ENCODE results near the gene CDS2.

The CDS2 gene

GRCh38 chr20:5181958-5182357 lies 55.1 kb downstream of the CDS2 start:
- DNase-seq (ENCODE audit: low read depth), result peak; percentile 86

DNA sequence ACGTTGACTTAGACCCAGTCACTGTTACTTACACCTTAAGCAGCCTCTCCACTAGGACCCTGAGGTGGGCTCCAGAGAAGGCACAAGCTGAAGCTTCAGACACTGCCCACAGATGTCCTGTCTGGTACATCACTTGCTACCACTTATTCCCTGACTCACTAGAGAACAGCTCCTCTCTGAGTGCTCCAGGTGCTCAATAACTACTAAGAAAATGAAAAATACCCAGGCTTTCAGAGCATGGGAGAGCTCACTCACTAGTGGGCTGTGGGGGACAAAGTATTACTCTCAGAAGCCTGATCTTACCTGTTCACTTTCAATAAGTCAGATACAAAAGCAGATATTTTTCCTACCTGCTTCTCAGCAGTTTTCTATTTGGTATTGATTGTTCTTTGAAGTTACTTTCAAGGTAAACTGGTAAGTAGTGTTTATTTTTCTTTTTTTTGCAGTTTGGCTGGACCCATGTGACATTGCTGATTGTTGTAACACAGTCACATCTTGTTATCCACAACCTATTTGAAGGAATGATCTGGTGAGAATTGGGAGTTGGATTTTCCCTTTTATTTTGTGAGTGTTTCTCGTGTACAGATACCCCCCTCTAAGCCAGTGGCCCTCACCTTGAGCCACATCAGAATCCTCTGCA lies 55.9 kb downstream of the CDS2 start:
- no peak for DNase-seq (ENCODE audit: low read depth)

GRCh38 chr20:5183731-5184474 lies 57.1 kb downstream of the CDS2 start:
- DNase-seq (ENCODE audit: low read depth), result no peak

GRCh38 chr20:5184684-5185083 lies 57.9 kb downstream of the CDS2 start:
- DNase-seq (ENCODE audit: low read depth), result no peak

DNA sequence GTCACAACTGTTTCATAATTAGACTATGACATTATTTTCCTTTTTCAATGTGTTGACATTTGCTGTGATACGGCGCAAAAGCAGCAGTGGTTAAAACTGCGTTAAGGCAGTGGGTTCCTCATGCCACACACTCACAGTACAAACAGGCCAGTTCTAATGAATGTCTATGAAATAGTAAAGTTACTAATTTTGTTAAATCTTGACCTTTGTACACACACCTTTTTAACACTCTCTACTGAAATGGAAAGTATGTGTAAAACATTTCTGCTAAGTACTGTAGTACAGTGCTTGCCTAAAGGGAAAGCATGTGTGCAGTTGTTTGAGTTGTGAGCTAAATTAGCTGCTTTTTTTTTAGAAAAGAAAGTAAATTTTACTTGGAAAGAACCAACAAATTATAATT lies 60.3 kb downstream of the CDS2 start:
- no peak for DNase-seq (ENCODE audit: low read depth)

DNA sequence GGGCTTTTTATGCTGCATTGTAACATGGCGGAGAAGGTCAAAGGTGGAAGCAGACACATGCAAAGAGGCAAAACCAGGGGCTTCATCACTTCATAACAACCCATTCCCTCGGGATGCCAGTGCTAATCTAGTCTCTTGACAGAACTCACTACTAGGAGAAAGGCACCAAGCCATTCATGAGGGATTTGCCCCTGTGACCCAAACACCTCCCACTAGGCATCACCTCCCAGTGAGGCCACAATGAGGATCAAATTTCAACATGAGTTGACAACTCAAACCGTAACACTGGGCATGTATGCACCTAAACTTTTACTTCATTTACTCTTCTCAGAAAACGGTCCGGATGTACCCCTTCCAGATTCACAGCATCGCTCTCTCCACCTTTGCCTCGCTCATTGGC lies 61.9 kb downstream of the CDS2 start:
- no peak for DNase-seq (ENCODE audit: low read depth)

- no peak for DNase-seq (ENCODE audit: low read depth)
These were observed 63.1 kb downstream of the CDS2 start for GRCh38 chr20:5189917-5190316.

DNA sequence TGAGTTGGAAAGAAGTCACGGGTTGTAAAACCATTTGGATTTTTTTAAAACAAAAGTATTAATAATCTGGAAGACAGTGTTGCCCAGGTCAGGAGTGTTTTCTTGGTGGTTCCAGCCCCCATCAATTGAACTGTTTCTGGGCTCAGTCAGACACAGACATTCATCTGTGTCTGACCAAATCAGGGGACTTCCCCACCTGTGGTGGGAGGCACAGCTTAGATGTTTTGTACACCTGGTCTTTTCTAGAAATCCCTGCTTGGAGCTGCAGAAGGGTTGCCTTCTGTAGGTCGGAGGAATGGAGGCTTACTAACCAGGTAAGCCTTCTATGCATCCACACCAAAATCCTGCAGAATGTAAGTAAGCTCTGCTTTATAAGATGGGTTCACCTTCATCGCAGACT lies 63.6 kb downstream of the CDS2 start:
- no peak for DNase-seq (ENCODE audit: low read depth)

DNA sequence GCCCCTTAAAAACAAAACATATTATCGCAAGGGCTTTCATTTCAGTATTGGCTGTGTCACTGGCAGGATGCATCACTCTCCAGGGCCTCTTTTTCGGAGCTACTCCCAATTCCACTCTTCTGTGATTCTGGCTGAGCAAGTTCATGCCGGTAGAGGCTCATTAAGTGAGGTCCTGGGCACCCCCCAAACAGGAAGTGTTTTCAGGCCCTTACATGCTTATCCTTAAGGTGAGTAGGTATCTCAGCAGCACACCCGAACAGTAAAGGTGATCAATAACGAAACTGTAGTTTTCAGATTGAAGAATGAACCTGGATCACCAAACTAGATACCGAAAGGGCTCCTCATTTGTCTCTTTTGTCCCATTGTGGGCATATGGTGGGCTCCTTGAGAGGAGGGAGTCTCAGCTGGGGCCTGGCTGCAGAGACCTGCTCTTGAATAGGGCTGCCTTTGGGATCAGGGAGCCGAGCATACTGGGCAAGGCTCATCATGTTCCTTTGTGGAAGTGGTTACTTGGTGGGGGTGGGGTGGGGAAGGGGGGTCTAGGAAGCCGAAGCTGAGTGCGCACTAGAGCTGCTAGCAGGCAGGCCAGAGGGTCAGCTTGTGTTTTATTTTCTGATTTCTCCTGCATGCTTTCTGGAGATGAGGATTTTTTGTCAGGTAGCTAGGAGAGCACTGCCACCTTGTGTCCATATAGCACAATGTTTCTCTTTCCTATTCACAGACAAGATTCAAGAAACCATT lies 65.2 kb downstream of the CDS2 start:
- peak; percentile 76 for DNase-seq (ENCODE audit: low read depth)

DNA sequence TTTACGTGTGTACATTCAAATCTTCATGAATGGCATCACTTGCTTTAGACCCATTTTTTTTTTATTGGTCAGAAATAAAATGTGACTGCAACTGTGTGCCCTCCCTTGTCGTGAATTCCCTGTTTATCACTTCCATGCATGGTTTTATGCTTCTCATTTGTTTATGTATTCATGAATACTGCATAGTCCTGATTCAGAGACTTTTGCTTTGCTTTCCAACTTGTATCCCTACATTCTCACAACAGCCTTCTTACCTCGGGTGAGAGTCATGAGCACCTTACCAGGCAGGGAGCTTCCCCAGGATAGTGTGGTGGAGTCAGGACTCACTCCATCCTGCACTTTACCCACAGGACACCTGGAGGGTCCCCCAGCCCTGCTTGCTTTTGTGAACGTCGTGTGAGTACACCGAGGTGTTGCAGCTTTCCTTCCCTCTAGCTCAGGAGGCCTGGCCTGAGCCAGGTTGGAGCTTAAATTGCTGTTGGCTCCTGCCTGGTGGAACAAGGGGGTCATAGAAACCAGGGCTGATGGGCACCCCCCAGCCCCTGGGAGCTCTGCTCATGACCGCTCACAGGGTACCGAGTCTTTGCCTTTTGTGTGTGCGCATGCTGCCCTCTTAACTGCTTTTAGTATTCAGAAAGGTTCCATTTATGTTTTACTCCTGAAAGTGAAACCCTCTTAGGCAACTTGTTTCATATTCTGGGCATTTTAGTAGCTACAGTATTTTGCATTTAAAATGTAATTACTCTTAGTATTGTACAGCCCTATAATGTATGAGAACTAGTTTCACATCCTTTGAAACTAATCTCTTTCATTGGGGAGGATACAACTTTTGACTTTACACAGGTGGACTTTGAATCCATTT lies 66.0 kb downstream of the CDS2 start:
- no peak for DNase-seq (ENCODE audit: low read depth)

- DNase-seq (ENCODE audit: low read depth), result peak; percentile 81
These were observed 68.8 kb downstream of the CDS2 start for GRCh38 chr20:5195655-5196054.

DNA sequence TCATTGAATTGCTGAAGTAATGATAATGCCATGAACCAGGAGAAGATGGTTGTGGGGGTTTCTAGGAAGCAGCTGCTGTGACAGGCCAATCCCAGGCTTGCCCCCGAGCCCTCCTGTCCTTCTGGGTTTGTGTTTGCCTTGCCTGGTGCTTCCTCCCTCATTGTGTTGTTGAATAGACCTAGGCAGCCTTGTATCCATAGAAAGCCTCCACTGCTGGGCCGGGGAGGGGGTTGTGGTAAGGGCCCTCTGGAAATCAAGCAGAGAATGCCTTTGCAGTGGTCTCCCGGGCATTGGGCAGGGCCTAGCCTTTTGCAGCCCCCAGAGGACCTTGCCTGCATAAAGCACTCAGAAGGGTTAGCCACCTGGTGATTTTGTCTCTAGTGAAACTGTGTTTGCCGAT lies 69.3 kb downstream of the CDS2 start:
- DNase-seq (ENCODE audit: low read depth), result no peak

GRCh38 chr20:5197270-5197827 lies 70.5 kb downstream of the CDS2 start:
- DNase-seq (ENCODE audit: low read depth), result no peak

- DNase-seq (ENCODE audit: low read depth), result no peak
These were observed 71.2 kb downstream of the CDS2 start for GRCh38 chr20:5197847-5198650.

DNA sequence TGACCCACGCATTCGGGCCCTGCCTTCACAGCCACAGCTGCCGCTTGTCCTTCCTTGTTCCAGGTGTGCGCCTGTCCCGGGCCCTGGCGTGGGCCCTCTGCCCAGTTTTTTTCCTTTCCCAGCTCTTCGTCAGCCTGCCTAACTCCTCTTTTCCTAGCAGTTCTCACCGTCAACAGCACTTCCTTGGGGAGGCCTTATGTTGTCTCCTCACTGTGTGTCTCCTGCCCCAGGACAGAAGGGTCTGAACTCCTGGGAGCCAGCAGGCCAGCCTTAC lies 71.8 kb downstream of the CDS2 start:
- DNase-seq (ENCODE audit: low read depth), result no peak

DNA sequence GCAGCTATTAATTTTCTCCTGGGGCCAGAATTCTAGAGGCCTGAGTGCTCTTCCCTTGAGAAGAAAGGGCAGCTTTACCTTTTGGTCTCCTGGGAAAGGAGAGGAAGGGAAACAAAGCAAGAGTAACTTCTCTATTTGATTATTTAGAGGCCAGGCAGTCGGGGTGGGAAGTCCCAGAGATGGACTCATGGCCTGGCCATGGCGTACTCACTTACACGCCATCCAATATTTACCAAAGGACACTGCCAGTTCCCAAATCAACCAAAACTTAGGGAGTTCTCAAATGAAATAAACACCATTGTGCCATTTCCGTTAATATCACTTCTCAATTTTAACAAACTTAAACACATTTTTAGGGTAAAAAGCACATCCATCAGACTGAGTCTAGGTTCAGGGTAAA lies 76.6 kb downstream of the CDS2 start:
- DNase-seq (ENCODE audit: low read depth), result no peak

GRCh38 chr20:5205348-5206210 lies 78.8 kb downstream of the CDS2 start:
- DNase-seq (ENCODE audit: low read depth), result peak; percentile 72

- no peak for DNase-seq (ENCODE audit: low read depth)
These were observed 80.3 kb downstream of the CDS2 start for GRCh38 chr20:5207138-5207537.

- DNase-seq (ENCODE audit: low read depth), result no peak
These were observed 85.3 kb downstream of the CDS2 start for GRCh38 chr20:5211803-5212714.

Measured in amniotic epithelial cell (primary cell).